Stomach (tissue), 4 donors: ENCODE results near the gene STAB1.

Source experiments
- CTCF ChIP-seq, 7 experiments: fragments of 450-650 bp in 4 of 7; fragments of 200-600 bp in 3 of 7; sonication (generic) in 3 of 7; IDR thresholded peaks; one replicate each; pipeline ENCODE4 v1.5.1; 2016 to 2019; ENCODE audit warnings: antibody characterized with exemption in 7 of 7, control low read depth in 2 of 7, mild to moderate bottlenecking in 1 of 7
- POLR2A ChIP-seq, 4 donors: fragments of 450-650 bp; IDR thresholded peaks; one replicate each; pipeline ENCODE4 v1.6.1; 2016; ENCODE audit warnings: antibody characterized with exemption in 4 of 4, control low read depth in 2 of 4, mild to moderate bottlenecking in 1 of 4, moderate library complexity in 1 of 4

GRCh38 chr3:52502808-52503350 is 7.7 kb downstream of the STAB1 start:
- TF ChIP-seq CTCF (IDR thresholded peaks at IDR 0.05) (no peak), POLR2A (IDR thresholded peaks at IDR 0.05) (no peak)
